Kidney glomerular epithelial cell (primary cell): ENCODE data around the gene SLC25A34.

ENCODE experiments used
- DNase-seq: peaks from one replicate; lab custom pipeline; 2025; lab: John Stamatoyannopoulos, UW

The SLC25A34 gene

DNA sequence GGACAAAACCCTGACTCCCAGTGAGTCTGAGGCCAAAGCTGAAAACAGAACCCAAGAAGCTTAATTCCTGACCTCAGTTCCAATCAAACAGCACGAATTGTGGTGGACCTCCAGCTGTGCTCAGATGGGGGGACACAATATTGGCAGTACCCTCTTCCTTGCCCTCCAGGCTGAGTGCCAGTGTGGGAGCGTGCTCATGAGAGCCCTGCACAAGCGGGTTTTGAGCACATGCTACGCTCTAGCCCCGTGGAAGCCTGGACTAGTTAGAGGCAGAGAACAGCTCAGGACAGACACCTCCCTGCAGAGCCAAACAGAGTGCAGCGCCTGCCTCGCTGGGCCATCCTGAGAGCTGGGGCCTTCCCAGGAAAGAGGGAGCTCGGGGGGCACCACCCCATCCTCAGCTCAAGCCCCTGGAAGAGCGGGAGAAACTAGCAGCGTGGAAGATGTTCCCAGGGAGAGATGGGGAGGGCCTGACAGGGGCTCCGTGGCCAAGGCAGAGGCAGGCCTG lies 2.8 kb upstream of the SLC25A34 start:
- no peak for DNase-seq

DNA sequence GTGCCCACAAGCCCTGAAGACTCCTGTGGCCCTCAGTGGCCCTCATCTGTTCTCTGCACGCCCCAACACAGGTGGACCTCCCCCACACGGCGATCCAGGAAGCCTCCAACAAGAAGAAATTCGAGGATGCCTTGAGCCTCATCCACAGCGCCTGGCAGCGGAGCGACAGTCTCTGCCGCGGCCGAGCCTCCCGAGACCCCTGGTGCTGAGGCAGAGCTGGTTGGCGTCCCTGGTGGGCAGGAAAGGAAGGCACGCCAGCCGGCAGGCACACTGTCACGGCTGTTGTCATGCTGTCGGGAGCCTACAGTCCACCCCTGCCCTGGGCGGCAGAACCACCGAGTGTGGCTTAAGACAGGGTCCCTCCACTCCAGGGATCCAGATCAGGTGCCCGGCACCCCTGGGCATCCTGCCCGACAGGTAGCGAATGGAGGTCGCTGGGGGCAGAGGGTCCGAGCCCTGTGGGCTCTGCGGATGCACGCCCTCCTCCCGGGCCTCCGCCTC lies 2.3 kb upstream of the SLC25A34 start:
- no peak for DNase-seq

DNA sequence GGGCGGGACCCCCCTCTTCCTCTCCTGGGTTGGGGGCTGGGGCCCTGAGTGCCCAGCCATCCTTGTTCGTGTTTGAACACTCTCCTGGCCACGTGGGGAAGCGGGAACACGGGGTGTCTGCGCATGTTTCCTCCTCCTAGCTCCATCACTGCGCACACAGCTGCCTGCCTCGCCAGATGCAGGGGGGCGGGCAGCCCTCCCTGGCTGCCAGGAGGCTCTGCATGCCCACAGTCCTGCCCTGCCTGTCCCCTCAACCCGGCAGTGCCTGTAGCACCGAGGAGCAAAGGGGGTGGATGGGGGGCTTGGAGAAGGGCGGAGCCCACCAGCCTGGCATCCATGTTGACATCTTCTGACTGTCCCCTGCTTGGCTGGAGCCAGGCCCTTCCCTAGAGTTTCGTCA lies 1.8 kb upstream of the SLC25A34 start:
- no peak for DNase-seq

GRCh38 chr1:15734901-15735300 lies 1.2 kb upstream of the SLC25A34 start:
- no peak for DNase-seq

DNA sequence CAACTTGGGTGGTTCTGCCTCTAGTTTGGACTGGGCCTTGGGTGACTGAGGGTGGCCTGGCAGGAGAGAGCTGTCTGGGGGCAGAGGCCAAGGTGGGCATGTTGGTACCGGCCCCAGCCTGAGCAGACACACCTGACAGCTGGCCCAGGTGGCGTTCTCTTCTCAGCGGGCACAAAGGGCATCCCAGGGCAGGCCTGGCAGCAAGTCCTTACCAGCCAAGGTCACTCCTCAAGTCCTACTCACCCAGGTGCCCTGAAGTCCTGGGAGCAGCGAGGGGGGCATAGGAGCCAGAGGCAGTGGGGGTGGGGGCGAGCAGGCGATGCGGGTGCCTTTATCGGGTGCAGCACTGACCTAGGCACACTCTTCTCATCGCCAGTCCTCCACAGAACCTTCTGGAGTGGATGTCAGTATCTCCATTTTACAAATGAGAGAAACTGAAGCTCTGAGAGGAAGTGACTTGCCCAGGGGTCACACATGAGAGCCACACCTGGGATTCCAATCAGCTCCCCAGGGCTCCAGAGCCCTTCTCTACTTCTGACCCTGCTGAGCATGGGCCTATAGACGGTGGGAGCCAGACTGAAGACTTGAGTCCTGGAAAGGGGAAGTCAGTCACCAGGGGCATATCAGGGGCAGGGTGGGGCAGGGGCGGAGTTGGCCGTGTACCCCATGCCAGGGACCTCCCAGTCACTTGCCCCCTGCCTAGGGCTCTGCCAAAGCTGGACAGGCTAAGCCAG lies 587 bp upstream of the SLC25A34 start:
- DNase-seq: no peak

- DNase-seq: no peak
Measured at GRCh38 chr1:15736892-15737261, 819 bp downstream of the SLC25A34 start.

GRCh38 chr1:15737324-15738319 lies 1.6 kb downstream of the SLC25A34 start:
- no peak for DNase-seq

GRCh38 chr1:15738416-15739113 lies 2.5 kb downstream of the SLC25A34 start:
- no peak for DNase-seq

GRCh38 chr1:15739259-15739658 lies 3.2 kb downstream of the SLC25A34 start:
- no peak for DNase-seq

- no peak for DNase-seq
Measured at GRCh38 chr1:15739745-15740144, 3.7 kb downstream of the SLC25A34 start.

DNA sequence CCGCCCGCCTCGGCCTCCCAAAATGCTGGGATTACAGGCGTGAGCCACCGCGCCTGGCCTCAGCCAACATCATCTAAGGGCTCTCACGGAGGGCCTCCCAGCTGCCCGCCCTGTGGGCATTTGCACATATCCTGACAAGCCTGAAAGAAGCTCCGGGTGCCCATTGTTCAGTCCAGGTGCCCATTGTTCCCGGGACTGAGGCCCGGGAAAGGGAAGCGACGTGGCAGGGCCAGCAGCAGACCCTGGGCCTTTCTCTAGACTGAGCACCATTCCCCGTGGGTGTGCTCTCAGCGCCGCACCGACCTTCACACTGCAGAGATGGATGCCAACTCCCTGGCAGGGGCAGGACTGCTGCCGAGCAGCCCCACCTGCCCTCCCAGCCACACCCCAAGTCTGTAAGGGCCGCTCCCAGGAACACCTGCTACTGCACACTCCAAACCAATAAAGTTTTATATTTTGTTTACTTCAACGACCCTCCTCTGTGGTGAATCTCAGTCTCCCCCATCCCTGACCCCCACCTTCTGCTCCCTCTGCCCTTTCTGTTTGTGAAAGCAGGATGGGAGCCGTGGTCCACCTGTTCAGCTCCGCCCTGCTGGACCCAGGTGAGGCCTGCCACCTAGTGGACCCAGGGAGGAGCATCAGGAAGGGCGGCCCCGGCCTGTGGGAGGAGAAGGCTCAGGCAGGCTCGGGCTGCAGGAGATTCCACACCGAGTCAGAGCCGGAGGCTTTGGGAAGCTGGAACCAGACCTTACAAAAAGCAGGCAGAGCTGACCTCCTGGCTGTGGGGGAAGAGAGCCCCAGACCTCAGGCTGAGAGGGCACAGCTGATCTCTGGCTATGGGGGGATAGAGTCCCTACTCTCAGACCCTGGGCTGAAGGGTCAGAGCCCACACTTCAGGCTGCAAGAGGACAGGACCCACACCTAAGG lies 5.1 kb downstream of the SLC25A34 start:
- DNase-seq: peak; percentile 58

- DNase-seq: no peak
Measured at GRCh38 chr1:15742339-15742801, 6.3 kb downstream of the SLC25A34 start, which contains the start of gene TMEM82. TMEM82 (plus strand) TSS chr1:15742499; CDS start chr1:15742560, 61 bp downstream.

DNA sequence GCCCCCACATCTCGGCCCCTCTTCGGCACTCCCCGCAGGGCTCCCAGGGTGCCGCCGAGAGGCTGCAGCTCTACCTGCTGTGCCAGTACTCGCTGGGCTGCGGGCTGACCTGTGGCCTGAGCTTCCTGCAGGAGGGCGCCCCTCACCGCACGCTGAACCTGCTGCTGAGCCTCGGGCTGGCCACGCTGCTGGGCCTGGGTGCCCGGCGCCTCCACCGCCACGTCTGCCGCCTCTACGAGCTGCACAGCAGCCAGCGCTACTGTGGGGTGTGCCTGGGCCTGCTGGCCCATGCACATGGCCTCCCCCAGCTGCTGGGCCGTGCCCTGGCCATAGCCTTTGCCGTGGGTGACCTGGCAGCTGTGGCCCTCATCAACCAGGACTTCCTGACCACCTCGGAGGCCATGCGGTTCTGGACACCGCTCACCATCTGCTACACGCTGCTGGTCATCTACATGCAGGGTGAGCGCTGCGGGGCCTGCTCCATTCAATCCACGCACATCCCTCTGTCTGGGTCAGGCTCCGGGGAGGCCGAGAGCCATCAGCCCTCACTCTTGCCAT lies 8.1 kb downstream of the SLC25A34 start:
- DNase-seq: no peak

- no peak for DNase-seq
Measured at GRCh38 chr1:15747378-15747777, 11.3 kb downstream of the SLC25A34 start.

GRCh38 chr1:15748264-15748663 lies 12.2 kb downstream of the SLC25A34 start:
- no peak for DNase-seq

GRCh38 chr1:15748690-15749398 lies 12.8 kb downstream of the SLC25A34 start:
- DNase-seq: no peak

DNA sequence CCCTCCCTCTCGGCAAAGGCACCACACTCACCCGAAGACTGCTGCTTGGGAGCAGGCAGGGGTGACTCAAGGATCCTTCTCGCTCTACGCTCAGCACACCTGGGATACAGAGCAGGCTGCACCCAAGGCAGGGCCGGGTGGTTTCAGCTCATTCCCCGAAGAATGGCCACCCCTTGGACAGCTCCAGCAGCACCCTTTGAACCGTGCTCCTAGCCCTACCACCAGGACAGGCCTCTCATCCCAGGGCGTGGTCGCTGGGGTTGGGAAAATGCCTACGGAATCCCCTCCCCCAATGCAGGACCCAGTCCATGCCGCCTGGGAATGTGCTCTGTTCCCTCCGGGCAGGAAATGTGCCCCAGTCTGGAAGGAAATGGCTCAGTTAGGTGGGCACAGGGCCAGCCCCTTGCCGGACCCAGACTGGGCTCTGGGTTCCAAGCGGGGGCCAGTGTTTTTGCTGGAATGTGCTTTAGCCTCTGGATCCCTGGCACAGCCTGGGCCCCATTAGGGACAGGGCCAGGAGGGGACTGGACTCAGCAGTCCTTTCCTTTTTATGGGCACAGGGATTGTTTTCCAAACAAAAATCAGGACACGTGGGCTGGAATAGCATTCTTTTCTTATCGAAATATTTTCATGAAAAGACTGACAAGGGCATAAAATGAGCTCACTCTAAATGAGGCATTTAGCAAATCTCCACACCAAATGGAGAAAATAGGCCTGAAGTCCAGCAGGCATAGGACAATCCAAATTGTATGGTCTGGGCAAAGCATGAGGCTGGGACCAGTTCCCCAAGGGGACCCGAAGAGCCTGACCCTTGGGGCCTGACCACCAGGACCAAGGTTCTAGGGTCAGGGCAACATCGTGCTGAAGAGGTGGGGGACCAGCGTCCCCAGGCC lies 13.6 kb downstream of the SLC25A34 start:
- DNase-seq: no peak

- no peak for DNase-seq
Measured at GRCh38 chr1:15750924-15751323, 14.9 kb downstream of the SLC25A34 start.

DNA sequence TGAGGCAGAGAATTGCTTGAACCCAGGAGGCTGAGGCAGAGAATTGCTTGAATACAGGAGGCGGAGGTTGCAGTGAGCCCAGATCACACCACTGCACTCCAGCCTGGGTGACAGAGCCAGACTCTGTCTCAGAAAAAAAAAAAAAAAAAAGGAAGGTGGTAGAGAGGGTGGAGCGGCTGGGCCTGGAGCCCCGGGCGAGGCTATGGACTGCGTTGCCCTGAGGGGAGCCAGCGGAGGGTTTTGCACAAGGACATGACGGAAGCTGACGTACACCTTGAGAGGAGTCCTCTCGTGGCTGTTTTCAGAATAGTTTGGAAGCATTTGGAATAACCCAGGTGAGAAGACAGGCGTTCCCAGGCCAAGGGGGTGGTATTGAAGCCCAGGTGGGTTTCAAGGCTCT lies 15.7 kb downstream of the SLC25A34 start:
- DNase-seq: no peak
